Endodermal cell (in vitro differentiated cells): ENCODE data around the gene ARPP21. TPM values are rescaled to one million over a fixed set of nuclear protein-coding genes. Genes with fewer than 3 reads are reported as not detected.

Experiments
- DNase-seq: peaks from one replicate; pipeline ENCODE4 v3.0.0-alpha.2; 2017
- H3K27ac ChIP-seq: 2 replicates; pipeline ENCODE4 v1.5.1; 2013; ENCODE audit warnings: mild to moderate bottlenecking, low read depth, low read length, moderate library complexity
- H3K27me3 ChIP-seq: 2 replicates; pipeline ENCODE4 v1.6.1; 2013; ENCODE audit warnings: mild to moderate bottlenecking, low read length, moderate library complexity; ENCODE audit not compliant: insufficient read depth, control insufficient read depth, poor library complexity, severe bottlenecking
- H3K36me3 ChIP-seq: 2 replicates; pipeline ENCODE4 v1.7.0; 2013; ENCODE audit warnings: mild to moderate bottlenecking, low read length, moderate library complexity; ENCODE audit not compliant: control insufficient read depth, insufficient read depth
- H3K4me1 ChIP-seq: one replicate; pipeline ENCODE4 v1.7.0; 2013; ENCODE audit warnings: low read length; ENCODE audit not compliant: control insufficient read depth, insufficient read depth
- H3K4me3 ChIP-seq: 2 replicates; pipeline ENCODE4 v1.5.1; 2013; ENCODE audit warnings: mild to moderate bottlenecking, low read length, moderate library complexity
- H3K9ac ChIP-seq: 2 replicates; pipeline ENCODE4 v1.6.1; 2013; ENCODE audit warnings: mild to moderate bottlenecking, low read length, moderate library complexity; ENCODE audit not compliant: poor library complexity, severe bottlenecking; ENCODE audit errors: extremely low read depth
- H3K9me3 ChIP-seq: 2 replicates; pipeline ENCODE4 v1.6.1; 2013; ENCODE audit warnings: mild to moderate bottlenecking, low read length, moderate library complexity; ENCODE audit not compliant: control insufficient read depth
- H3K27ac Mint-ChIP-seq: 2 replicates; pipeline ENCODE4 v1.8.0; 2020; ENCODE audit warnings: mixed read lengths
- H3K27me3 Mint-ChIP-seq: 2 replicates; pipeline ENCODE4 v1.8.0; 2021; ENCODE audit warnings: mild to moderate bottlenecking, mixed read lengths; ENCODE audit not compliant: insufficient read depth
- H3K36me3 Mint-ChIP-seq: 2 replicates; pipeline ENCODE4 v1.8.0; 2020; ENCODE audit warnings: low read depth, mixed read lengths
- H3K4me1 Mint-ChIP-seq: 2 replicates; pipeline ENCODE4 v1.8.0; 2020; ENCODE audit warnings: mixed read lengths
- H3K4me3 Mint-ChIP-seq: 2 replicates; pipeline ENCODE4 v1.8.0; 2020; ENCODE audit warnings: mild to moderate bottlenecking, moderate library complexity, mixed read lengths
- H3K9me3 Mint-ChIP-seq: 2 replicates; pipeline ENCODE4 v1.8.0; 2020; ENCODE audit warnings: mild to moderate bottlenecking, mixed read lengths
- WGBS, 2 experiments: methylation state at CpG; one replicate each; pipeline versions ENCODE4 v1.1.5 to v1.1.7; 2013; ENCODE audit warnings: missing lambda C conversion rate in 2 of 2, mixed read lengths in 1 of 2; ENCODE audit not compliant: insufficient coverage in 1 of 2, insufficient read length in 1 of 2; 5-methylcytosine and 5-hydroxymethylcytosine counted together
- total RNA-seq, 2 donors: library from RNA; stranded (reverse); fragmentation: NEBNext Ultra II Directional in 1 of 2; extraction: Animal tissue kit (Norgen Biotek cat#: 25700) in 1 of 2; gene quantifications; 2 replicates in 1 of 2; 3 replicates in 1 of 2; pipeline ENCODE4 v1.2.1, GENCODE V29; 2021
- TF ChIP-seq, protein P1 (sequence below): fragments of 200-600 bp; sonication (generic); conservative IDR thresholded peaks from 2 replicates; pipeline ENCODE4 v1.5.0; 2021; ENCODE audit warnings: antibody characterized with exemption, mild to moderate bottlenecking

ARPP21 gene
- total RNA-seq, 2 donors from 2014 or later = not detected

DNA sequence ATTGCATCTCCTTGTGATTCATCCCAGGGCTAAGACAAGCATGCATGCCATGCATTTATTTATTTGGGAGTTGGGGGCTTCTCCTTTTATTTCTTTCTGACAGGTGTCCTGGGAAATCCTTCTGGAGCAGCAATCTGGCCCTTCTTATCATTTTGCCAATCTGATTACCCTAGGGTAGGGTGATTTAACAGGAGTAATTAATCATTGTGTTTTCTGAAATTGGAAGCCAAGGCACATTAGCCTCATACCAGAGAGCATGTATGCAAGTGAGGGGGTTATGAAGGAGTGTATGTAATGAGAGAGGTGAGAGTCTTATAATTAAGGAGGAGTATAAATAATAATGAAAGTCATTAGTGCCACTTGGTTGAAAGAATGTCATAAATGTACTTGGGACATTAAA lies 37.4 kb upstream of the ARPP21 start:
- DNase-seq = no peak
- Histone ChIP-seq H3K4me1 (no peaks in the 10 kb centered on the region), H3K9ac (no peak overlapping the region), H3K4me3 (no peak overlapping the region), H3K27me3 (no peaks in the 10 kb centered on the region), H3K27ac (no peak overlapping the region), H3K36me3 (no peaks in the 10 kb centered on the region), H3K9me3 (peaks cover 5% of the 10 kb centered on the region)
- H3K4me3 Mint-ChIP-seq = no peak overlapping the region
- H3K4me1 Mint-ChIP-seq = peaks cover 3% of the 10 kb centered on the region
- H3K27ac Mint-ChIP-seq = no peak overlapping the region
- no peaks in the 10 kb centered on the region for H3K36me3 Mint-ChIP-seq
- no peaks in the 10 kb centered on the region for H3K9me3 Mint-ChIP-seq
- TF ChIP-seq, protein P1, sequence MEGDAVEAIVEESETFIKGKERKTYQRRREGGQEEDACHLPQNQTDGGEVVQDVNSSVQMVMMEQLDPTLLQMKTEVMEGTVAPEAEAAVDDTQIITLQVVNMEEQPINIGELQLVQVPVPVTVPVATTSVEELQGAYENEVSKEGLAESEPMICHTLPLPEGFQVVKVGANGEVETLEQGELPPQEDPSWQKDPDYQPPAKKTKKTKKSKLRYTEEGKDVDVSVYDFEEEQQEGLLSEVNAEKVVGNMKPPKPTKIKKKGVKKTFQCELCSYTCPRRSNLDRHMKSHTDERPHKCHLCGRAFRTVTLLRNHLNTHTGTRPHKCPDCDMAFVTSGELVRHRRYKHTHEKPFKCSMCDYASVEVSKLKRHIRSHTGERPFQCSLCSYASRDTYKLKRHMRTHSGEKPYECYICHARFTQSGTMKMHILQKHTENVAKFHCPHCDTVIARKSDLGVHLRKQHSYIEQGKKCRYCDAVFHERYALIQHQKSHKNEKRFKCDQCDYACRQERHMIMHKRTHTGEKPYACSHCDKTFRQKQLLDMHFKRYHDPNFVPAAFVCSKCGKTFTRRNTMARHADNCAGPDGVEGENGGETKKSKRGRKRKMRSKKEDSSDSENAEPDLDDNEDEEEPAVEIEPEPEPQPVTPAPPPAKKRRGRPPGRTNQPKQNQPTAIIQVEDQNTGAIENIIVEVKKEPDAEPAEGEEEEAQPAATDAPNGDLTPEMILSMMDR = no peak
- H3K27me3 Mint-ChIP-seq = no peaks in the 10 kb centered on the region

DNA sequence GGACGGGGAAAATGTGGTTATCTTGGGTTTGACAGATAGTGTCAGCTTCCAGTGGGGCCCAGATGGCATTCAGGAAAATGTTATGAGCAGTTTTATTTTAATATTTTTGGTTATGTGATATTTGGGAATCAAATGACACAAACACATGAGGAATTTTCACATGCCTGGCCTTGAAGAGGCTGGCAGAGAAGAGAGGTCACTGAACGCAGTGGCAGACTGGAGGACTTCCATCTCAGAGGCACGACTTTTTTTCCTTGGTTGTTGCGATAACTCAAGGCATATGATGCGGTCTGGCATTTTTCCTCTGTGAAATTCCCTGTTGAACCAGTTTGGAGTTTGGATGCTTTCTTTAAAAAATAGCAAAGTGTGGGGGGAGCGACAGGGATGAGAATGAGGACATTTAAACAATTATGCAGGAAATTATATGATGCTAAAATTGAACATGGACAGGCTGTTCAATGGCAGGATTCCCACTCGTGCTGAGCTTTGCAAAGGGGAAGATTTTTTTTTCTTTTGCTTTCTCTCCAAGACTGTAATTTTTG lies 36.9 kb upstream of the ARPP21 start:
- 96% methylated on average over 4 to 7 of the region's 7 CpGs for WGBS, 2 experiments
- Mint-ChIP-seq H3K4me1 (peaks cover 3% of the 10 kb centered on the region), H3K4me3 (no peak overlapping the region), H3K9me3 (no peaks in the 10 kb centered on the region), H3K27ac (no peak overlapping the region), H3K36me3 (no peaks in the 10 kb centered on the region), H3K27me3 (no peaks in the 10 kb centered on the region)
- no peak overlapping the region for H3K9ac ChIP-seq
- H3K27me3 ChIP-seq = no peaks in the 10 kb centered on the region
- H3K4me1 ChIP-seq = no peaks in the 10 kb centered on the region
- H3K4me3 ChIP-seq = no peak overlapping the region
- H3K27ac ChIP-seq = no peak overlapping the region
- peaks cover 5% of the 10 kb centered on the region for H3K9me3 ChIP-seq
- no peak for DNase-seq
- H3K36me3 ChIP-seq = no peaks in the 10 kb centered on the region
- TF ChIP-seq, protein P1 = no peak

DNA sequence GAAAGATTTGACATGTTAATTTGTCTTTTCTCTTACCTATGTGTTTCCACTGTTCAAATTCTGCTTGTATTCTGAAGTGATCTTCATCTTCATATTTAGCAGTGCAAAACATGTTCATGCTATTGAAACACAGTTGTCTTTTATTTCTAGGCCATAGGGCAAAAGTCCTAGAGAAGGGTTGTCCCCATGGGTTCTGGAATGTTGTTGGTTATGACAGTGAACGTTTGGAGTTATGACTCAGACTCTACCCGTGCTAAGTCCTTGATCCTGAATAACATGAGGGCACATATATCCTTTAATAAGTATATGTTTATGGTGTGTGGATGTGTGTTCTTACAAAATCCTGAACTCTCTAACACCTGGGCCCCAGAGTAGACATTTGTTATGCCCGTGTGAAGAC lies 23.0 kb upstream of the ARPP21 start:
- H3K4me3 Mint-ChIP-seq = no peak overlapping the region
- WGBS, 2 experiments = 86 to 100% methylated on average over 2 to 3 of the region's 3 CpGs

More for the DNA sequence above, 23.0 kb upstream of the ARPP21 start:
- Histone ChIP-seq H3K9ac (no peak overlapping the region), H3K27ac (no peak overlapping the region), H3K27me3 (no peaks in the 10 kb centered on the region), H3K4me3 (no peak overlapping the region), H3K36me3 (no peaks in the 10 kb centered on the region), H3K4me1 (no peaks in the 10 kb centered on the region), H3K9me3 (no peaks in the 10 kb centered on the region)
- peaks cover 6% of the 10 kb centered on the region for H3K27me3 Mint-ChIP-seq
- no peak overlapping the region for H3K27ac Mint-ChIP-seq
- H3K9me3 Mint-ChIP-seq = peaks cover 9% of the 10 kb centered on the region
- H3K36me3 Mint-ChIP-seq = no peaks in the 10 kb centered on the region
- no peak for DNase-seq
- H3K4me1 Mint-ChIP-seq = no peaks in the 10 kb centered on the region
- TF ChIP-seq, protein P1 = no peak
